Left forelimb (tissue), 1 donor: Measurements from ENCODE around the gene GUCY2C.
"Not testable (repeated sequence)": the region's sequence is repeated elsewhere in the genome, so short reads cannot be mapped to it uniquely, and the experiment has no call there.

ENCODE experiments used
- DNase-seq: peaks from one replicate; pipeline ENCODE4 v3.0.0-alpha.2; 2018; ENCODE audit warnings: low spot score

GUCY2C gene

GRCh38 chr12:14696265-14696741 lies at the start of gene GUCY2C:
Gene GUCY2C, minus strand, starts transcription at chr12:14696599. Its CDS starts 151 bp downstream, at chr12:14696448.
- no peak for DNase-seq

GRCh38 chr12:14743061-14743460 lies 46.7 kb upstream of the GUCY2C start:
- DNase-seq, result no peak

- no peak for DNase-seq
These were observed 45.5 kb upstream of the GUCY2C start for GRCh38 chr12:14741942-14742341.

- no peak for DNase-seq
These were observed 44.8 kb upstream of the GUCY2C start for GRCh38 chr12:14741153-14741552.

GRCh38 chr12:14736441-14736840 lies 40.0 kb upstream of the GUCY2C start:
- DNase-seq, result not testable (repeated sequence)

- DNase-seq, result no peak
These were observed 35.4 kb upstream of the GUCY2C start for GRCh38 chr12:14731821-14732220.

GRCh38 chr12:14729586-14729985 lies 33.2 kb upstream of the GUCY2C start:
- no peak for DNase-seq

- DNase-seq, result no peak
These were observed 27.4 kb upstream of the GUCY2C start for GRCh38 chr12:14723763-14724162.

- DNase-seq, result no peak
These were observed 20.5 kb upstream of the GUCY2C start for GRCh38 chr12:14716848-14717444.

- no peak for DNase-seq
These were observed 18.0 kb upstream of the GUCY2C start for GRCh38 chr12:14714437-14714836.

GRCh38 chr12:14710632-14711320 lies 14.4 kb upstream of the GUCY2C start:
- no peak for DNase-seq

- no peak for DNase-seq
These were observed 5.6 kb upstream of the GUCY2C start for GRCh38 chr12:14701809-14702568.

GRCh38 chr12:14700935-14701334 lies 4.5 kb upstream of the GUCY2C start:
- no peak for DNase-seq

GRCh38 chr12:14699923-14700322 lies 3.5 kb upstream of the GUCY2C start:
- no peak for DNase-seq

GRCh38 chr12:14698555-14698954 lies 2.2 kb upstream of the GUCY2C start:
- no peak for DNase-seq

- no peak for DNase-seq
These were observed 671 bp downstream of the GUCY2C start for GRCh38 chr12:14695715-14696141.

- no peak for DNase-seq
These were observed 1.4 kb downstream of the GUCY2C start for GRCh38 chr12:14694970-14695369.

GRCh38 chr12:14694145-14694714 lies 2.2 kb downstream of the GUCY2C start:
- no peak for DNase-seq

GRCh38 chr12:14693116-14693515 lies 3.3 kb downstream of the GUCY2C start:
- no peak for DNase-seq

- DNase-seq, result no peak
These were observed 4.8 kb downstream of the GUCY2C start for GRCh38 chr12:14691560-14691959.

- no peak for DNase-seq
These were observed 6.4 kb downstream of the GUCY2C start for GRCh38 chr12:14689996-14690395.

GRCh38 chr12:14689144-14689543 lies 7.3 kb downstream of the GUCY2C start:
- no peak for DNase-seq

- DNase-seq, result not testable (repeated sequence)
These were observed 14.2 kb downstream of the GUCY2C start for GRCh38 chr12:14682231-14682630.
